Vagina (tissue), 2 donors: ENCODE data around the gene UCP3. TPM values are rescaled to one million over a fixed set of nuclear protein-coding genes. Genes with fewer than 3 reads are reported as not detected.

Source experiments
- DNase-seq, 2 donors: peaks; one replicate each; pipeline ENCODE4 v3.0.0-alpha.2; 2017; ENCODE audit errors: extremely low spot score in 2 of 2
- H3K27ac ChIP-seq: fragments of 200-600 bp; sonication (generic); one replicate; pipeline ENCODE4 v1.5.1; 2019
- H3K27me3 ChIP-seq: fragments of 200-600 bp; sonication (generic); one replicate; pipeline ENCODE4 v1.5.1; 2019
- H3K36me3 ChIP-seq, 2 donors: fragments of 200-600 bp; sonication (generic); one replicate each; pipeline ENCODE4 v1.5.1; 2017 to 2019
- H3K4me1 ChIP-seq: fragments of 200-600 bp; sonication (generic); one replicate; pipeline ENCODE4 v1.5.1; 2019
- H3K4me3 ChIP-seq, 2 donors: fragments of 200-600 bp; sonication (generic); 1 replicate in 1 of 2; 2 replicates in 1 of 2; pipeline ENCODE4 v1.5.1; 2016 to 2019
- H3K9me3 ChIP-seq: fragments of 200-600 bp; sonication (generic); one replicate; pipeline ENCODE4 v1.5.1; 2019
- POLR2A ChIP-seq, 2 donors: fragments of 450-650 bp; IDR thresholded peaks; one replicate each; pipeline ENCODE4 v1.6.1; 2017; ENCODE audit warnings: antibody characterized with exemption in 2 of 2, mild to moderate bottlenecking in 2 of 2, moderate library complexity in 2 of 2
- POLR2AphosphoS5 ChIP-seq, 2 donors: sonication (generic); formaldehyde crosslinking; IDR thresholded peaks; one replicate each; pipeline ENCODE4 v1.9.0; 2017; ENCODE audit warnings: antibody characterized with exemption in 2 of 2, mild to moderate bottlenecking in 2 of 2, low read depth in 1 of 2; ENCODE audit not compliant: insufficient read depth in 1 of 2
- intact Hi-C: fragments of 100-400 bp; cut with DNase I; formaldehyde crosslinking; loops from one replicate; pipeline ENCODE4 v1.15.1; 2023
- total RNA-seq: library from RNA; depleted of rRNA; stranded (reverse); fragments of >200 nt; gene quantifications from one replicate; pipeline ENCODE4 v1.2.3, GENCODE V29; 2016
- TF ChIP-seq, protein P1 (sequence below), 3 experiments: fragments of 450-650 bp in 2 of 3; fragments of 200-600 bp in 1 of 3; sonication (generic) in 1 of 3; IDR thresholded peaks; one replicate each; pipeline ENCODE4 v1.5.1; 2017 to 2019; ENCODE audit warnings: antibody characterized with exemption in 3 of 3, mild to moderate bottlenecking in 2 of 3, moderate library complexity in 2 of 3

The UCP3 gene
- total RNA-seq, 1 donor from 2014 or later: 1.2 TPM

DNA sequence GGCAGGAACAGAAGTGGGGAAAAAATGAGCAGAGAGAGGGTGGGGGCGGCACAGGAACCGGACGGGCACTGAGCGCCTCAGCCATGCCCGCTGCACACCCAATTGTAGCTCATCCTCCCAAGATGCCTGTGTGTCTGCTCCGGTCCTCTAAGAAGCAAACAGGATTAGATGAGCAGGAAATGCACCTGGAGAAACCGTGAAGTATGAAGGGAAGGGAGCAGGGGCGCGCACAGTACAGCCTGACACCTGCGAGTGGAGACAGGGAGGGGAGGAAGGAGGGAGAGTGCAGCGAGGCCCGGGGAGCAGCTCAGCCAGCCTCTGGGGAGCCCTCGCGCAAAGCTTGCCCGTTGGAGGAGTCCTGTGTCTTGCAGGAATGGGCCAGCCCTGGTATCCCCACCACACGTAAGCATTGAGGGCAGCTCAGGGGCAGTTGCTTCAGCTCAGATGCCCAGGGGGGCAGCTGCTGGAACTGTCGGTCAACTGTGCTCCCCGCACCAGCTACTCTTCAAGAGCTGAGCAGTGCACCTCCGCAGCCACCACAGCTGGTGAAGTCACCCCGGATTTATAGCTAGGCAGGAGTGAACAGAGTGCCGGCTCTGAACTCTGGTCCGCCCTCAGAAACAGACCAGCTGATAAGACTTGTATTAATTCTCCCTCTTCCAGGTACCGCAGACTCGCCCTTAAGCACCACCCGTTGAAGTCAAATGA, 51.1 kb downstream of the UCP3 start:
- Histone ChIP-seq H3K4me1 (no peaks in the 10 kb centered on the region), H3K4me3 (no peak overlapping the region), H3K36me3 (no peaks in the 10 kb centered on the region), H3K9me3 (no peaks in the 10 kb centered on the region), H3K27me3 (no peaks in the 10 kb centered on the region), H3K27ac (no peak overlapping the region)
- no peak for DNase-seq
- intact Hi-C loops: no loop called here
- TF ChIP-seq POLR2AphosphoS5 (IDR thresholded peaks at IDR 0.05; ENCODE audit: insufficient read depth in 1 of 2, low read depth in 1 of 2): no peak
- TF ChIP-seq, protein P1, sequence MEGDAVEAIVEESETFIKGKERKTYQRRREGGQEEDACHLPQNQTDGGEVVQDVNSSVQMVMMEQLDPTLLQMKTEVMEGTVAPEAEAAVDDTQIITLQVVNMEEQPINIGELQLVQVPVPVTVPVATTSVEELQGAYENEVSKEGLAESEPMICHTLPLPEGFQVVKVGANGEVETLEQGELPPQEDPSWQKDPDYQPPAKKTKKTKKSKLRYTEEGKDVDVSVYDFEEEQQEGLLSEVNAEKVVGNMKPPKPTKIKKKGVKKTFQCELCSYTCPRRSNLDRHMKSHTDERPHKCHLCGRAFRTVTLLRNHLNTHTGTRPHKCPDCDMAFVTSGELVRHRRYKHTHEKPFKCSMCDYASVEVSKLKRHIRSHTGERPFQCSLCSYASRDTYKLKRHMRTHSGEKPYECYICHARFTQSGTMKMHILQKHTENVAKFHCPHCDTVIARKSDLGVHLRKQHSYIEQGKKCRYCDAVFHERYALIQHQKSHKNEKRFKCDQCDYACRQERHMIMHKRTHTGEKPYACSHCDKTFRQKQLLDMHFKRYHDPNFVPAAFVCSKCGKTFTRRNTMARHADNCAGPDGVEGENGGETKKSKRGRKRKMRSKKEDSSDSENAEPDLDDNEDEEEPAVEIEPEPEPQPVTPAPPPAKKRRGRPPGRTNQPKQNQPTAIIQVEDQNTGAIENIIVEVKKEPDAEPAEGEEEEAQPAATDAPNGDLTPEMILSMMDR (IDR thresholded peaks at IDR 0.05): no peak
- TF ChIP-seq POLR2A (IDR thresholded peaks at IDR 0.05): no peak

DNA sequence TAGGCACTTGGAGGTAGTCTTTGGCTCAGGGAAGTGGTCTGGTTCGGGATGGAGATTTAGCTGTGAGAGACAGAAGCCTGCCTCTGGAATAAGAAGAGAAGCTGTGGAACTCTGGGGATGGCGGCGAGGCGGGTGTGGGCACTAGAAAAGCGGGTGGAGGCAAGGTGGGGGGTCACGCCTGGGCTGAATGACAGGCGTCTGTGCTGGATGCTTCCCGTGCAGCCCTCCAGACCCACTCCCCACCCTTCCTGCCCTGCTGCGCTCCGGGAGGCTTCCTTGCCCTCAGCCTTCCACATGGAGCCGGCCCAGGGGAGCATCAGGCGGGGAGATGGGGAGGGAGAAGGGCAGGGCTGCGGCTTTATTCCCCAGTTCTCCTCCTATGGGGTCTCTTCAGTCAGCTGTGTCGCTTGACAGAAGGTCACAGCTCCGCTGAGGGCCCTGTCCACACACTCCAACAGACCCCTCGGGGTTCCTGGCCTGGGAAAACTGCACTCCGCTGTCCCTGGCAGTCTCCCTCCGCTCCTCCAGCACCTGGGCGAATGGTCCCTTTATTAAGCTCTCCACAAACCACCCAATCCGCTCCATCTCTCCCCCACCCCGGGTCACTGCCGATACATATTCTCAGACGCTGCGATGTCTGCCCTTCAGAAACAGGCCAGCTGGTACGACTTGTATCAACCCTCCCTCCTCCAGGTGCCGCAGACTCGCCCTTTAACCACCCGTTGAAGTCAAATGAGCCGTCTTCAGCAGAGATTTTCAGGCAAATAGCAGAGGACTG, 51.8 kb downstream of the UCP3 start:
- intact Hi-C loops: no loop called here
- no peaks in the 10 kb centered on the region for H3K27me3 ChIP-seq
- no peaks in the 10 kb centered on the region for H3K36me3 ChIP-seq
- TF ChIP-seq, protein P1 (IDR thresholded peaks at IDR 0.05): no peak
- TF ChIP-seq POLR2AphosphoS5 (IDR thresholded peaks at IDR 0.05; ENCODE audit: insufficient read depth in 1 of 2, low read depth in 1 of 2) (no peak), POLR2A (IDR thresholded peaks at IDR 0.05) (no peak)
- H3K9me3 ChIP-seq: no peaks in the 10 kb centered on the region
- H3K4me1 ChIP-seq: no peaks in the 10 kb centered on the region
- H3K27ac ChIP-seq: no peak overlapping the region
- no peak for DNase-seq
- H3K4me3 ChIP-seq: no peak overlapping the region

DNA sequence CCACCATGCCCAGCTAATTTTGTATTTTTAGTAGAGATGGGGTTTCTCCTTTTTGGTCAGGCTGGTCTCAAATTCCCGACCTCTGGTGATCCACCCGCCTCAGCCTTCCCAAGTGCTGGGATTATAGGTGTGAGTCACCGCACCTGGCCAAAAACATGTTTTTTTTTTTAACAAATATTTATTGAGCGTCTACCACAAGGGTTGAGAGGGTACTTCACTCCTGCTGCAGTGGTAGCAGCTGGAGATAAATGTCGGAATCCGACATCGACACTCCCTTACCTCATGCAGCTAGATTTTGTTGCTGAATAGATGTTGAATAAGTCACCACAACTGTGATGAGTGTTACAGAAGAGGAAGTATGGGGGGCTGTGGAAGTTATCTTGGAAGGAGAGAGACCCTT, 57.1 kb downstream of the UCP3 start:
- no peak for DNase-seq
- TF ChIP-seq, protein P1 (IDR thresholded peaks at IDR 0.05): no peak
- TF ChIP-seq POLR2A (IDR thresholded peaks at IDR 0.05) (no peak), POLR2AphosphoS5 (IDR thresholded peaks at IDR 0.05; ENCODE audit: insufficient read depth in 1 of 2, low read depth in 1 of 2) (no peak)
- no peaks in the 10 kb centered on the region for H3K27me3 ChIP-seq
- H3K36me3 ChIP-seq: no peaks in the 10 kb centered on the region
- no peaks in the 10 kb centered on the region for H3K9me3 ChIP-seq
- H3K4me1 ChIP-seq: no peaks in the 10 kb centered on the region
- no peak overlapping the region for H3K4me3 ChIP-seq
- H3K27ac ChIP-seq: no peak overlapping the region
- intact Hi-C loops: no loop called here

DNA sequence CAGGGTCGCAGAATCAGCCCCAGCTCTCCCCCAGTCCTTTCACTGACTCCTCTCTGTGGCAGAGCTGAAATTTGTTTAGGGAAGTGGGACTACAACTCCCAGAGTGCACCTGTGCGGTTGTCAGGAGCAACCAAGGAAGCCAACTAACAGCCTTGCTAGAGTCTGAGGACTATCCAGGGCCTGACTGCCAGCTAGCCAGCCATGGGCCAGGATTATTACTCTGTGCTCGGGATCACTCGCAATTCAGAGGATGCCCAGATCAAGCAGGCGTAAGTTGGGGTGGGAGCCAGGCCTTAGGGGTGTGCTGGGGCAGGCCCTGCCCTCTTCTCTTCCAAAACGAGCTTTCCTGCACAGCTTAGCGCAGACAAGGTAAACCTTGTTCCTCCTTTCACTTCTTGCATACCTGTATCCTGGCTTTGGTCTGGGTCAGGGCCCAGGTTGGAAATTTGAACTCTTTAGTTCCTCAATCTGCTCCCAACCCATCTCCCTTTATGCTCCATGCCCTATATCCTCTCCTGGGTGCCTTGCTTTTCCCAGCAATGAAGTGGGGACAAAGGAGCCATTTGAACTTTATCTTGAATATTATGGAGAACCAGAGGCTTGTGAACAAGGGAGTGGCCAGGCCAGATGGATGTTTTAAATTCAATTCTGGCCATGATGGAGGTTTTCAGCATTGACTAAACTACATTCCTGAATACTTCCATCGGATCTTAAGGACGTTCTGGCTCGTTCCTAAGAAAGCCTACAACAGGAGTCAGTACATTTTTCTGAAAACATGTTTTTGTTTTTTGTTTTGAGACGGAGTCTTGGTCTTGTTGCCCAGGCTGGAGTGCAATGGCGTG, 57.8 kb downstream of the UCP3 start, which contains the start of gene DNAJB13:
DNAJB13 (plus strand) TSS at position 158 of the 842 bp plus-strand sequence; CDS start at position 202, 44 bp downstream.
- Histone ChIP-seq H3K4me1 (no peaks in the 10 kb centered on the region), H3K4me3 (no peak within 1 kb of the TSS), H3K27me3 (no peaks in the 10 kb centered on the region), H3K27ac (no peak within 1 kb of the TSS), H3K9me3 (no peaks in the 10 kb centered on the region), H3K36me3 (no peaks in the 10 kb centered on the region)
- no peak for DNase-seq
- no peak for TF ChIP-seq POLR2AphosphoS5 (IDR thresholded peaks at IDR 0.05; ENCODE audit: insufficient read depth in 1 of 2, low read depth in 1 of 2)
- no peak for TF ChIP-seq POLR2A (IDR thresholded peaks at IDR 0.05)
- intact Hi-C loops: no loop called here

Other genes starting within 250 kb of the UCP3 start
- gene RAB6A, start 248.0 kb downstream of the UCP3 start, total RNA-seq: 148 TPM
- gene MRPL48, start 221.2 kb downstream of the UCP3 start, total RNA-seq: 23.3 TPM
- gene COA4, start 132.2 kb downstream of the UCP3 start, total RNA-seq: 53.3 TPM
- gene PAAF1, start 132.1 kb downstream of the UCP3 start, total RNA-seq: 4.2 TPM
- gene DNAJB13, start 58.1 kb downstream of the UCP3 start, total RNA-seq: not detected
- 51.3 TPM for gene UCP2, start 26.2 kb downstream of the UCP3 start, total RNA-seq
- gene C2CD3, start 161.9 kb upstream of the UCP3 start, total RNA-seq: 23.8 TPM
- 29.2 TPM for gene PPME1, start 162.2 kb upstream of the UCP3 start, total RNA-seq